ENCODE measurements around the gene CCDC181. TPM values are rescaled to one million over a fixed set of nuclear protein-coding genes. Genes with fewer than 3 reads are reported as not detected.
A peak's percentile ranks its signal among the peaks of the same experiment; 100 is the strongest.

CCDC181 gene
- total RNA-seq, 1 experiment from 2014 or later, result 0.39 TPM

DNA sequence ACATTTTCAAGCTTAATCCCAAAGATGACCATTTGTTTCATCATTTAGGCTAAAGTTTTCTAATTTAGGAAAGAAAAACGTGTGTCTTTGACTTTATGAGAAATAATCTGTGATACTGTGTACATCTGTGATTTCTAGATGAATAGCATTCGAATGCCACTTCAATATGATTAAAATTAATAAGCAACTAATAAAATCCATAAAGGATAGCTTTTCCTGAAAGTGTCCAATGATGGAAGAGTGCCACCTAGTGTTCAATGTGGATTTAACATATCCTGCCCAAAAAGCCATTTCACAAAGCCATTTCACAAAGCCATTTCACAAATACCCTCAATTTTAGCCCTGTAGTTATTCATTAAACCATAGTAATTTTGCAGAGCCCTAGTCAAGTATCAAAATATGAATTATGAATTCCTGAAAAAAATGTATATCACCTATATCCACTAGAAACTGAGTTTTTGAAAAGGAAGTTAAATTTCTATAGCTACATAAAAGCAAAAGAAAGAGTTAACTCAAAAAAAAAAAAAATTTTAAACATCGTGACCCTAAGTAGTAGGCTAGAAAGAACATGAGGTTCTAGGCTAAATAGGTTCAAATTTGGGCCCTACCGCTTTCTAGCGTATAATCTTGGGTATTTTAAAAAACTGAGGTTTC is 78.8 kb downstream of the CCDC181 start:
- BruUV-seq (replicated peaks), result no TSS peak
- Histone ChIP-seq H3K36me3 (ENCODE audit: control insufficient read depth, insufficient read depth, low read length) (no peaks in the 10 kb centered on the region), H3K4me1 (ENCODE audit: control insufficient read depth, insufficient read depth, low read length) (no peaks in the 10 kb centered on the region), H3K9me3 (ENCODE audit: control insufficient read depth, insufficient read depth, low read depth, low read length) (no peaks in the 10 kb centered on the region), H3K27me3 (ENCODE audit: control insufficient read depth, insufficient read depth, low read length) (no peaks in the 10 kb centered on the region), H3K27ac (ENCODE audit: low read length) (no peak overlapping the region), H3K4me3 (ENCODE audit: low read depth in 2 of 2, low read length in 2 of 2) (no peak overlapping the region)
- ChIA-PET POLR2A (interaction anchor here (0.7 kb wide), 1 partner anchor 220 kb away, joined by 3 read pairs; no protein-coding TSS in a partner anchor), CTCF (interaction anchor here (0.6 to 1.6 kb wide), 10 partner anchors 13 to 1006 kb away, joined by 3 to 17 read pairs (median 4); no protein-coding TSS in a partner anchor)
- TF ChIP-seq, protein P1, sequence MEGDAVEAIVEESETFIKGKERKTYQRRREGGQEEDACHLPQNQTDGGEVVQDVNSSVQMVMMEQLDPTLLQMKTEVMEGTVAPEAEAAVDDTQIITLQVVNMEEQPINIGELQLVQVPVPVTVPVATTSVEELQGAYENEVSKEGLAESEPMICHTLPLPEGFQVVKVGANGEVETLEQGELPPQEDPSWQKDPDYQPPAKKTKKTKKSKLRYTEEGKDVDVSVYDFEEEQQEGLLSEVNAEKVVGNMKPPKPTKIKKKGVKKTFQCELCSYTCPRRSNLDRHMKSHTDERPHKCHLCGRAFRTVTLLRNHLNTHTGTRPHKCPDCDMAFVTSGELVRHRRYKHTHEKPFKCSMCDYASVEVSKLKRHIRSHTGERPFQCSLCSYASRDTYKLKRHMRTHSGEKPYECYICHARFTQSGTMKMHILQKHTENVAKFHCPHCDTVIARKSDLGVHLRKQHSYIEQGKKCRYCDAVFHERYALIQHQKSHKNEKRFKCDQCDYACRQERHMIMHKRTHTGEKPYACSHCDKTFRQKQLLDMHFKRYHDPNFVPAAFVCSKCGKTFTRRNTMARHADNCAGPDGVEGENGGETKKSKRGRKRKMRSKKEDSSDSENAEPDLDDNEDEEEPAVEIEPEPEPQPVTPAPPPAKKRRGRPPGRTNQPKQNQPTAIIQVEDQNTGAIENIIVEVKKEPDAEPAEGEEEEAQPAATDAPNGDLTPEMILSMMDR (IDR thresholded peaks at IDR 0.05), result peak; percentile 76; the same call in 1 of the 2 replicates
- no peak for TF ChIP-seq TCF7L2 (IDR thresholded peaks at IDR 0.05; ENCODE audit: low read depth, low read length)
- ATAC-seq (no peak), DNase-seq (ENCODE audit: low read depth, low spot score) (no peak)
- intact Hi-C loops (cut with micrococcal nuclease; ENCODE audit: unreplicated experiment) (loop anchor here (1.0 to 10.0 kb wide), 4 partner anchors 216 to 1006 kb away; no protein-coding TSS in a partner anchor), in situ Hi-C loops (cut with HindIII; ENCODE audit: low pct_unique_long_range_greater_than_20kb, low sequenced_read_pairs) (no loop called here)

DNA sequence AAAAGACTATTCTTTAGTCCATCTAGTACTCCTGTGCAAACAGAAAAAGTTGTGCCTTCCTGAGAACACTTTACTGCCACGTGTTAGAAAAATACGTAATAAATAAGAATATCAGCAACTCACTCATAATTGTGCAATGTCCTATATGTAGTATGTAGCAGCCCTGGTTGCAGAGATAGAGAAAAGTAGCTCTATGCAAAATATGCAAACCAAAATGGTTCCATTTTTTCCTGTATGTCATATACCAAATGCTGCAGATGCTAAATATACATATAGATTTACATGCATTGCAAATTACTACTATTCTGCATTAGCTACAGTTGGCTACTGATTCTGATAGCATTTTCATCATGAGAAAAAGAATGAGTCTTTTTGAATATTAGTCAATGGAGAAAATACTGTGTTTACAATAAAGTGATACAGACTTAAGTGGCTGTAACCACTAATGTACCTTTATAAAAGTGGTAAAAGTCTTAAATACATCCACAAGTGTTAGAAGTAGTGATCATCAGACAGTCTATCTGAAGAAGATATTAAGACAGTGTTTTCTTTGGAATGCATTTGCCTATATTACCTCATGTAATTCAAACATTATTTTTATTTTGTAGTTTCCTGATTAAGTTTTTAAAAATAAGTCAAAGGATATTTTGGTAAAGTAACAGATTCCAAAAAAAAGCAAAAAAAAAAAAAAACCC is 79.4 kb downstream of the CCDC181 start:
- Histone ChIP-seq H3K9me3 (ENCODE audit: control insufficient read depth, insufficient read depth, low read depth, low read length) (no peaks in the 10 kb centered on the region), H3K4me1 (ENCODE audit: control insufficient read depth, insufficient read depth, low read length) (no peaks in the 10 kb centered on the region), H3K27me3 (ENCODE audit: control insufficient read depth, insufficient read depth, low read length) (no peaks in the 10 kb centered on the region), H3K36me3 (ENCODE audit: control insufficient read depth, insufficient read depth, low read length) (no peaks in the 10 kb centered on the region), H3K4me3 (ENCODE audit: low read depth in 2 of 2, low read length in 2 of 2) (no peak overlapping the region), H3K27ac (ENCODE audit: low read length) (no peak overlapping the region)
- no peak for ATAC-seq
- ChIA-PET CTCF (interaction anchor here (0.6 to 1.5 kb wide), 6 partner anchors 45 to 1005 kb away, joined by 4 to 17 read pairs (median 6); no protein-coding TSS in a partner anchor), POLR2A (interaction anchor here (0.7 kb wide), 1 partner anchor 219 kb away, joined by 3 read pairs; no protein-coding TSS in a partner anchor)
- TF ChIP-seq TCF7L2 (IDR thresholded peaks at IDR 0.05; ENCODE audit: low read depth, low read length), result no peak
- no peak for TF ChIP-seq SIN3A (IDR thresholded peaks at IDR 0.05; ENCODE audit: borderline replicate concordance, insufficient read depth, low read depth, low read length)
- TF ChIP-seq, protein P2, sequence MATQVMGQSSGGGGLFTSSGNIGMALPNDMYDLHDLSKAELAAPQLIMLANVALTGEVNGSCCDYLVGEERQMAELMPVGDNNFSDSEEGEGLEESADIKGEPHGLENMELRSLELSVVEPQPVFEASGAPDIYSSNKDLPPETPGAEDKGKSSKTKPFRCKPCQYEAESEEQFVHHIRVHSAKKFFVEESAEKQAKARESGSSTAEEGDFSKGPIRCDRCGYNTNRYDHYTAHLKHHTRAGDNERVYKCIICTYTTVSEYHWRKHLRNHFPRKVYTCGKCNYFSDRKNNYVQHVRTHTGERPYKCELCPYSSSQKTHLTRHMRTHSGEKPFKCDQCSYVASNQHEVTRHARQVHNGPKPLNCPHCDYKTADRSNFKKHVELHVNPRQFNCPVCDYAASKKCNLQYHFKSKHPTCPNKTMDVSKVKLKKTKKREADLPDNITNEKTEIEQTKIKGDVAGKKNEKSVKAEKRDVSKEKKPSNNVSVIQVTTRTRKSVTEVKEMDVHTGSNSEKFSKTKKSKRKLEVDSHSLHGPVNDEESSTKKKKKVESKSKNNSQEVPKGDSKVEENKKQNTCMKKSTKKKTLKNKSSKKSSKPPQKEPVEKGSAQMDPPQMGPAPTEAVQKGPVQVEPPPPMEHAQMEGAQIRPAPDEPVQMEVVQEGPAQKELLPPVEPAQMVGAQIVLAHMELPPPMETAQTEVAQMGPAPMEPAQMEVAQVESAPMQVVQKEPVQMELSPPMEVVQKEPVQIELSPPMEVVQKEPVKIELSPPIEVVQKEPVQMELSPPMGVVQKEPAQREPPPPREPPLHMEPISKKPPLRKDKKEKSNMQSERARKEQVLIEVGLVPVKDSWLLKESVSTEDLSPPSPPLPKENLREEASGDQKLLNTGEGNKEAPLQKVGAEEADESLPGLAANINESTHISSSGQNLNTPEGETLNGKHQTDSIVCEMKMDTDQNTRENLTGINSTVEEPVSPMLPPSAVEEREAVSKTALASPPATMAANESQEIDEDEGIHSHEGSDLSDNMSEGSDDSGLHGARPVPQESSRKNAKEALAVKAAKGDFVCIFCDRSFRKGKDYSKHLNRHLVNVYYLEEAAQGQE (IDR thresholded peaks at IDR 0.05; ENCODE audit: insufficient read depth in 1 of 2, low read depth in 2 of 2, low read length in 1 of 2), result no peak
- no peak for TF ChIP-seq POLR2AphosphoS5 (IDR thresholded peaks at IDR 0.05; ENCODE audit: low read depth, low read length)
- TF ChIP-seq, protein P1 (IDR thresholded peaks at IDR 0.05), result no peak
- intact Hi-C loops (cut with micrococcal nuclease; ENCODE audit: unreplicated experiment), result loop anchor here (1.0 to 10.0 kb wide), 4 partner anchors 216 to 1006 kb away; no protein-coding TSS in a partner anchor
- DNase-seq (ENCODE audit: low read depth, low spot score), result no peak
- in situ Hi-C loops (cut with HindIII; ENCODE audit: low pct_unique_long_range_greater_than_20kb, low sequenced_read_pairs), result no loop called here
- BruUV-seq (replicated peaks), result no TSS peak

Data from Panc1 (cell line).